KMS-11 (cell line): Measurements from ENCODE around the gene WIPI1.

ENCODE experiments used
- H2AFZ ChIP-seq: fragments of 200-600 bp; sonication (generic); 2 replicates; pipeline ENCODE4 v1.6.1; 2016; ENCODE audit warnings: antibody characterized with exemption, mixed run types, low read depth
- H3K27ac ChIP-seq: fragments of 200-600 bp; sonication (generic); 2 replicates; pipeline ENCODE4 v1.6.1; 2016; ENCODE audit warnings: mild to moderate bottlenecking, mixed run types
- H3K27me3 ChIP-seq: fragments of 200-600 bp; sonication (generic); 2 replicates; pipeline ENCODE4 v1.6.1; 2017; ENCODE audit warnings: mild to moderate bottlenecking, low read depth, mixed run types, moderate library complexity; ENCODE audit not compliant: insufficient read depth
- H3K36me3 ChIP-seq: fragments of 200-600 bp; sonication (generic); 2 replicates; pipeline ENCODE4 v1.6.1; 2017; ENCODE audit warnings: mild to moderate bottlenecking, mixed run types; ENCODE audit not compliant: insufficient read depth
- H3K4me1 ChIP-seq: fragments of 200-600 bp; sonication (generic); 2 replicates; pipeline ENCODE4 v1.6.1; 2016; ENCODE audit warnings: mild to moderate bottlenecking, low read depth, mixed run types; ENCODE audit not compliant: poor library complexity, severe bottlenecking
- H3K4me2 ChIP-seq: fragments of 200-600 bp; sonication (generic); 2 replicates; pipeline ENCODE4 v1.7.0; 2016; ENCODE audit warnings: mild to moderate bottlenecking, mixed run types
- H3K4me3 ChIP-seq: fragments of 200-600 bp; sonication (generic); IDR thresholded peaks from 2 replicates; pipeline ENCODE4 v1.6.1; 2017; ENCODE audit warnings: low read depth, low read length, mixed read lengths; ENCODE audit not compliant: insufficient read depth
- H3K79me2 ChIP-seq: fragments of 200-600 bp; sonication (generic); 2 replicates; pipeline ENCODE4 v1.6.1; 2016; ENCODE audit warnings: low read depth, mixed run types; ENCODE audit not compliant: insufficient read depth
- H3K9ac ChIP-seq: fragments of 200-600 bp; sonication (generic); 2 replicates; pipeline ENCODE4 v1.6.1; 2016; ENCODE audit warnings: mild to moderate bottlenecking, mixed run types
- H4K20me1 ChIP-seq: fragments of 200-600 bp; sonication (generic); 2 replicates; pipeline ENCODE4 v1.6.1; 2016; ENCODE audit warnings: mild to moderate bottlenecking, mixed run types; ENCODE audit not compliant: insufficient read depth
- CTCF ChIP-seq: fragments of 200-600 bp; sonication (generic); conservative IDR thresholded peaks from 2 replicates; pipeline ENCODE4 v1.6.1; 2017; ENCODE audit warnings: low read depth, mild to moderate bottlenecking, antibody characterized with exemption, low read length, moderate library complexity, mixed read lengths

The WIPI1 gene

DNA sequence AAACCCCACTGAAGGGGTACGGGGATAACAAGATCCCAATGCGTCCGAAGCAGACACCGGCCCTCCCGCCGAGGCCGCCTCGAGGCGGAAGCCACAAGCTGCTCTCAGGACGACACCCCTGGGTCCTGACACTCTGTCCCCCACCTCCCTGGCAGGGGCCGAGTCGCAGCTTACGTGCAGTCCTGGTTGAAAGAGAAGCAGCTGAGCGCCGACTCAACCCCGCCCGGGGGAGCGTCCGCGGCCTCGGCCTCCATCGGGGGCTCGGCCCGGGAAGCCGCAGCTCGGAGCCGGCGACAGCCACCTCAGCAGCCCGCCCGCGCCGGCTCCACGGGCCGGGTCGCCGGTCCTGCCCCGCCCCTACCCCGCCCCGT is at the start of gene WIPI1:
WIPI1 (minus strand) TSS at position 329 of the 371 bp plus-strand sequence; CDS start at position 254, 75 bp downstream.
- Histone ChIP-seq H3K36me3 (no peaks in the 10 kb centered on the region), H3K27me3 (no peaks in the 10 kb centered on the region), H3K9ac (peak within 1 kb of the TSS; percentile 59), H3K4me2 (peak within 1 kb of the TSS; percentile 93), H3K27ac (peak within 1 kb of the TSS; percentile 67; the same call in 1 of the 2 replicates), H3K4me1 (peaks cover 57% of the 10 kb centered on the region), H4K20me1 (no peaks in the 10 kb centered on the region), H3K79me2 (peaks cover 5% of the 10 kb centered on the region; the same call in 1 of the 2 replicates), H3K4me3 (no peak within 1 kb of the TSS), H2AFZ (peak within 1 kb of the TSS; percentile 64)
- no peak for TF ChIP-seq CTCF

DNA sequence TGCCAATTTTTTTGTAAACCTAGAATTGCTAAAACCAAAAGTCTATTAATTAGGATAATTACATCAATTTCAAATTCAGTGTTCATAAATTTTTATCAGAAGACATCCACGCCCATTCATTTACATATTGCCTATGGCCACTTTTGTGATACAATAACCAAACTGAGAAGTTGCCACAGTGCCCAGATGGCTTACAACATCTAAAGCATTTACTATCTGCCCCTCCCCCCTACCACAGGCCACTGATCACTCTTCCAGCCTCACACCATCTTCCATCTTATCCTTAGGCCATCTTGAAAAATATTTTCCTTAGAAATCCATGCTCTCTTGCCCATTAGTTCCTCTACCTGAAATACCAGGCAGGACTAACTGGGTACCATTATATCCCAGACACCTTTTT is 48.7 kb upstream of the WIPI1 start:
- no peak for TF ChIP-seq CTCF
- Histone ChIP-seq H3K27me3 (no peaks in the 10 kb centered on the region), H3K36me3 (no peaks in the 10 kb centered on the region), H3K4me3 (no peak overlapping the region), H3K27ac (no peak overlapping the region), H3K9ac (no peak overlapping the region), H3K4me1 (peaks cover 4% of the 10 kb centered on the region), H3K79me2 (no peaks in the 10 kb centered on the region), H3K4me2 (no peak overlapping the region), H4K20me1 (no peaks in the 10 kb centered on the region), H2AFZ (no peak overlapping the region)

DNA sequence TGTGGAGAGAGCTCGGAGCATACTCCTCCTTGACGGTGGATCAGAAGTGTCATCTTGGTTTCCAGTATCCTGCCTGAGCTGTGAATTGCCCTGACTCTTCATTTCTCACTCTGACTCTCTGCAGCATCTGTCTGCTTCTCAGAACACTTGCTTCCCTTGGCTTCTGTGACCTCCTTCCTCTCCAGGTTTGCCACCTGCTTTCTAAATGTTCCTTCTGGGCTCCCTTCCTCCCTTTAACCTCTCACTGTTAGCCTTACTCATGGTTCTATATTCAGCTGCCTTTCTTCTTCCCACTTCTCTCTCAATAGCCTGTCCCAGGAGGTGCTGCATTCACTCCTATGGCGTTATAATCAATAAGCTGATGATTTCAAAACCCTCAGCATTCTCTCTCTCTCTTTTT is 43.8 kb upstream of the WIPI1 start:
- TF ChIP-seq CTCF, result no peak
- Histone ChIP-seq H4K20me1 (no peaks in the 10 kb centered on the region), H3K27ac (no peak overlapping the region), H3K9ac (no peak overlapping the region), H3K79me2 (no peaks in the 10 kb centered on the region), H3K4me2 (no peak overlapping the region), H3K27me3 (no peaks in the 10 kb centered on the region), H2AFZ (no peak overlapping the region), H3K36me3 (no peaks in the 10 kb centered on the region), H3K4me1 (no peaks in the 10 kb centered on the region), H3K4me3 (no peak overlapping the region)

- no peaks in the 10 kb centered on the region for H4K20me1 ChIP-seq
- H3K9ac ChIP-seq, result no peak overlapping the region
- TF ChIP-seq CTCF, result no peak
- H3K27ac ChIP-seq, result no peak overlapping the region
- H3K4me3 ChIP-seq, result no peak overlapping the region
- no peaks in the 10 kb centered on the region for H3K79me2 ChIP-seq
- H3K4me2 ChIP-seq, result no peak overlapping the region
- H3K4me1 ChIP-seq, result no peaks in the 10 kb centered on the region
- no peak overlapping the region for H2AFZ ChIP-seq
- H3K27me3 ChIP-seq, result no peaks in the 10 kb centered on the region
- no peaks in the 10 kb centered on the region for H3K36me3 ChIP-seq
Observed at GRCh38 chr17:68499587-68499986, 42.3 kb upstream of the WIPI1 start.
